Dermis blood vessel endothelial cell (primary cell): ENCODE data around the gene CACNA2D3. TPM values are rescaled to one million over a fixed set of nuclear protein-coding genes. Genes with fewer than 3 reads are reported as not detected.

Experiments used
- DNase-seq: peaks from one replicate; pipeline ENCODE4 v3.0.0; 2010
- total RNA-seq: library from RNA; depleted of rRNA; stranded (reverse); fragments of >200 nt; gene quantifications from 2 replicates; pipeline ENCODE4 v1.2.3, GENCODE V29; 2014

The CACNA2D3 gene
- total RNA-seq, 1 donor from 2014 or later = under 0.01 TPM

DNA sequence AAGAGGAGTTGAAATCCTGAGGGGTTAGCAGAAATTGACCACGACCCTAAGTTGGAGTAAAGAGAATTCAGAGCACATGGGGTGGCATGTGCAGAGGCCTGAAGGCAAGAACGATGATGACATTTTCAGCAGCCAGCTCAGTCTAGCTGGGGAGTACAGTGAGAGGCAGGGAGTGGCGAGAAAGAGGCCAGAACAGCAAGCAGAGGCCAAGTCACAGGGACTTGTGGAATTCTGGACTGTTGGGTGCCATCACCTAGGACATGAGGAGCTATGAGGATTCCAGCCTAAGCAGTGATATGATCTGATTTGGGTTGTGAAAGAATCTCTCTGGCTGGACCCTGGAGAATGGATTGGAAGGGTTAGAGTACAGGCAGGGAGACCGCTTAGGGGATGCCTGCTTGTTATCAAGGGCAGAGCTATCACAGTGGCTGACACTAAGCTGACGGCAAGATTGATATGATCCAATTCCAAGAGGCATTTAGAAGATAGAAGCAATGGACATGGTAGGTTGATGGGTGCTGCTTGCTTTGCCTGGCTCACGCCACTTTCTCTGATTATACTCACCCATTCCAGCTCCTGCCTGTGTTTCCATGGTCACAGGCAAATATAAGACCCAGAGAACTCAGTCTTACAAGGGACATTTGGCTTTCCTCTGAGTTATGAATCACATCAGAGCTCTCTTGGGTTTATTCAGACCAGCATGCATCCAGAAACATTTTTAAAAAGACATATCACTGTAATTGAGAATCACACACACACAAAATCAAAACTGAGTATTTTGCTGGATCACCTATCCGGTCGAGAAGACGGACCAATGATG, 739.1 kb downstream of the CACNA2D3 start:
- no peak for DNase-seq

DNA sequence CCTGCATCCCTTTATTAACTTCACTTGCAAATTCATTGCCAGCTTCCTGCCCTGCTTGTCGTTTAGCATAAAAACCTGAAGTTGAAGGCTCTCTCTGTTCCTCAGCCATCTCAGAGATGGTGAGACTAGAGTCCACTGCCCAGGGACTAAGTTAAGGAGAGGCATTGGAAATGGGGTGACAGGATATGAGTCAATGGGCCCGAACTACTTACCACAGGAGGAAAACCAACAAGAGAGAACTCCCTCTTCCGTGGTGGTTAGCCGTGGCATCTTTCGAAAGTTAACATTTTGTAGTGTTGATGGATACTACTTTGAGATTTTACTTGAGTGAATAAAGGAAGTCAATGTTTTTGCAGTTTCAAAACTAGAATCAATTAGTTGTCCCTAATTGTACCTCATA, 740.2 kb downstream of the CACNA2D3 start:
- no peak for DNase-seq

DNA sequence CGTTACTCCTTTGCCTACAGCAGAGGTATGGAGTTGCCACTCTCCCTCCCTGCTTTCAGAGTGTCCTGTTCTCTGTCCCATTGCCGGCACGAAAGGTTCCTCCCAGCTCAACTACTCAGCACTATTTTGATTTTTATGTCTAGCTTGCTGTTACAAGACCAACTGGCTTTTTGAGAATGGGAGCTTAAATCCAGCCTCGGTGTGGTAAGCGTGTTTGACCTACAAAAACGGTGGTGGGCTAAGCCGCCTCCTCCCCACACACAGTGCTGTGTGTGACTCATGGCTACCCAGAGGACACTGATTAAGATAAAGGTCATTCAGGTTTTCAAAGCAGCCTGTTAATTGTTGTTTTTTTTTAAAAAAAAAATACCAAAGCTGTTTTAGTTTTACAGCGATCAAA, 741.0 kb downstream of the CACNA2D3 start:
- no peak for DNase-seq

DNA sequence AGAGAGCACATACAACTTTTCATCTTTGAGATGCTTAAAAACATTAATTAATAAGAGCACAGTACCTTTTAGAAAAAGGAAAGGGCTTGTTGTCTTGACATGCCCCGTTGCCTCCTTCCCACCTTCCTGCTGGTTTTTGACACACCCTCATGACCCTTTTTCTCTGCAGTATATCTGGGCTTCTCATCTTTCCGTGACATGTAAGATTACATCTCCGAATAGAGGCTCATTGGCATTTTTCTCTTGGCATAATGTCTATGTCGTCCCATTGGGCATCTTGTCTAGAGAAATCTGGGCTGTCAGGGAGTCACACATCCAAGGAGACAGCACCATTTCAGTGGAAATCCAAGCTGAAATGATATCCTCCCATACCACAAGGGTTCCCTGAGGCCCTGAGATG, 741.4 kb downstream of the CACNA2D3 start:
- no peak for DNase-seq

DNA sequence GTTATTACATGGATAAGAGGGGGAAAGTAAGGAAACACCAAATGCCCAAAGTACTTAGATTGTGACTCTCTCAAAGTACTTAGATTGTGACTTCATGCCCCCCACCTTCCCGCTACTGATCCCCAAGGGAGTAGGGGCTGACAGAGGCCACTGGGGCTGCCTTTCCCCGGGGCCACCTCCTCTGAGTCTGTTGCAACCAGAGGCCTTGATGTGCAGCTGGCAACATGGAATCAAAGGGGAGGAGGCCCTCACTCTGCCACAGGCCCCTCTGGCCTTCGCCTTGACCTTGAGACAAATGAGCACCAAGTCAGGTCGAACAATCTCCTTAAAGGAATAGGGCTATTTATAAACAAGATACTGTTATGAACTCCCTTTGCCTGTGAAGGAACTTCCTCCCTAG, 743.0 kb downstream of the CACNA2D3 start:
- DNase-seq = no peak

DNA sequence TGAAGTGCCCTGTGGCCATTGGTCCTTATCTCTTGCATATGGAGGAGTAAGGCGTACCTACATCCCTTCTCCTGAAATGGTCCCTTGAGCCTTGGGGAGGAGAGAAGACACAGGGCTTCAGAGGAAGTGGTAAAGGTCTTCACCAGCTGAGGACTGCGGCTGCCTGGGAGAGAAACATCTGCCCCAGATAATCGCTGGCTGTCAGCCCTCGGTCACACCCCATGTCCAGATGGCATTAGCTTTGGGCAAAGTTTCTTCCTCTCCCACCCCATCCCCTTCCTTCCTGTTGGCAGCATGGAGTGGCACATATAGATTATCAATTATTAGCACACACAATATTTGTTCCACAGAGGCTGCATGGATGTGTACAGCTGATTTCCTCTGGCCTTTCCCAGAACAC, 743.9 kb downstream of the CACNA2D3 start:
- DNase-seq = no peak

DNA sequence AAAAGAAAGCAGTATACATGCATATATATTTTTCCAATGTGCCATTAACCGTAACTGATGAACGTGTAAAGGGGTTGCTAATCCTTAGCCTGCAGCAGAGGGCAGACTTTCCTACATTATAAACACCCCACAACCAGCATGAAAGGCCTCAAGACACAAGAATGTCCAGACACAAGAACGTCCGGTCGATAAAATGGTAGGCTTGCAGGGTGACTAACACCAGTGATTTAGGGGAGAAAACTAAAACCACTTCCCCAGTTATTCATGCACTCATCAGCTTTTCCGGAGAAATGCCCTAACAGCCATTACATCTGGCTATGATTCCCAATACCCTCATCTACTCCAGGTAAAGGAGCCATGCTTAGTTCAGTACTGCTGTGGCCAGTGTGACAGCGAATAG, 748.1 kb downstream of the CACNA2D3 start:
- no peak for DNase-seq

DNA sequence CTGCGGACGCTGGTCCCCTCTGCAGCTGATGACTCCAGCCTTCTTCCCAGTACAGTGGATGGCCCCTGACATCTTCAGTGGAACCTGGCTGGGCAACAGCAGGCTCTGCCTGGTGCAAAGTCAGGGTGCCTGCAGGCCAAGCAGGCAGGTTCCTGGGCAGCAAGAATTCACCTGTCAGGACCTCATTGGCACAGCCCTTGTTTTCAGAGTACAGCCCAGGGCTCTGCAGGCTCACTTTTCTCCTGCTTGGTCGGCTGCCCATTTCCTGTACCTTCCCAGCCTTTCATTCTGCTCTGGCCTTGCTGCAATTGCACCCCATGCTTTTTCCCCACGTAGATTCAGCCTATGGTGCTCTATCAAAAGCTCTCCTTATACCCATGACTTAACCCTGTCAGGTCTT, 749.5 kb downstream of the CACNA2D3 start:
- DNase-seq = no peak

DNA sequence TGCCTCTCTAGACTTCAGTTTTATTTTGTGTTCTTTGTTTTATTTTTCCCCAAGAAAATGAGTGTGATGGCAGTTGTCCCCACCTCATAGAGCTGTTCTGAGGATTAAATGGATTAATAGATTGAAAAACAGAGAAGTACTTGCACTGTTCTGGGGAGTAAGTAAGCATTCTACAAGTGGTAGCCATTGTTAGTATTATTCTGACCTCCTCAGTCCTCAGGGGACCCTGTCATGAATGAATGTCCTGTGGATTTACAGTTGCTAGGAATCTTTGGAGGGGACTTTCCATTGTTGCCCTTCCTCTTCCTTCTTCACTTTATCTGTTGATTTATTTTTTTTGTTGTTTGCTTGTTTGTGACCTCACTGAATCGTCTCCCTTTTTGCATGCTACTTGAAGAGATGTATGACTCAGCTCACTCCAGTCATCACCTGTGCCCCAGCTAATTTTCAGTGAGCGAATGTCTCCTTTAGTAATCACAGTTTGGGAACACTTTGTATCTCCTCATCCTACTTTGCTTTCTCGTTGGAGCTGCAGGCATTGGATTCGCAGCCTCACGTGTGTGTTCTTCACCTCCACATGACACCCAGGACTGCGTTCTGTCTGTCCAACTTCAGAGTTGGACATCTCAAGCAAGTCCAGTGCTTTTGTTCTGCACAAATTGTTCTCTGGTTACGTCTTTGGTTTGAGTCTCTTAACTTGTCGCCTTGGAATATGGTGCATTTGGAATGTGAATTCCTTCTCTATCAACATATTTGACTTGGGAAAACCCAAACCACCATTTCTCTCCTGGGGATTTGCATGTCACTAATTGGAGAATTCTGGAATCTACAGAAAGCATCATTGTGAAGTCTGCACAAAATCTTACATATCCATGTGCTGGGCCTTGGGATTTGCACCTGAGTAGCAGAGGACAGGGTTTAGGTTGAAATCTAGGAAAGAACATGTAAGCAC, 751.0 kb downstream of the CACNA2D3 start:
- DNase-seq = no peak

DNA sequence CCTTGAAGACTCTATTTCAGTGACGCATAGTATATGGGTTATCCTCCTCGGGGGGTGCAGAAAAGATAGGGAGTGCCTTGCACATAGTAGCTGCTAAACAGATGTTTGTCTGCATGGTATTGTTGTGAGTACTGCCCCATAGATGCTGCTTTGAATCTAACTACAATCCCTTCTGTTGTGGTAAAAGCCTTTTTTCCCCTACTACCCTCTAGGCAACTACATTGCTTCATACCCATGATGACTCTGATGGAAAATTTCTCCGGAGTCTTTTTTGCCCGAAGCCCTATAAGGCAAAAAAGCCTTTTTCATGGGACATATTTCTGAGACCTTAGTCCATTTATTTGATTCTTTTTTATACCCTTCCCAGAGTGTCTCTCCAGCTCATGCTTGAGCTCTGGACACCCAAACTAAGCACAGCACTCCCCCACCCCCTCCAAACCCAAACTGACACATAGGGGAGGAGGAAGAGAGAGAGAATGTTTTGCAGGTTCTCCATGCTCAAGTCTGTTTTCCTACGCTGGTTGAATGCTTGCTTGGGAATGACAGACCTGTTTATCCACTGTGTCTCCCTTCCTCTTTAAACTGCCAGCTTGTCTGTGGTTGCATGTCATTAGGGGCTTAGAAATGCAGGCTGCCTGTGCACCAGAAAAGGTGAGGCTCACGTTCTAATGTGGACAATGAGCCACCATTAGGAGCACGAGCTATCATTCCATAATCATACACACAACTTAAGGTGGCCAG, 752.6 kb downstream of the CACNA2D3 start:
- DNase-seq = no peak

DNA sequence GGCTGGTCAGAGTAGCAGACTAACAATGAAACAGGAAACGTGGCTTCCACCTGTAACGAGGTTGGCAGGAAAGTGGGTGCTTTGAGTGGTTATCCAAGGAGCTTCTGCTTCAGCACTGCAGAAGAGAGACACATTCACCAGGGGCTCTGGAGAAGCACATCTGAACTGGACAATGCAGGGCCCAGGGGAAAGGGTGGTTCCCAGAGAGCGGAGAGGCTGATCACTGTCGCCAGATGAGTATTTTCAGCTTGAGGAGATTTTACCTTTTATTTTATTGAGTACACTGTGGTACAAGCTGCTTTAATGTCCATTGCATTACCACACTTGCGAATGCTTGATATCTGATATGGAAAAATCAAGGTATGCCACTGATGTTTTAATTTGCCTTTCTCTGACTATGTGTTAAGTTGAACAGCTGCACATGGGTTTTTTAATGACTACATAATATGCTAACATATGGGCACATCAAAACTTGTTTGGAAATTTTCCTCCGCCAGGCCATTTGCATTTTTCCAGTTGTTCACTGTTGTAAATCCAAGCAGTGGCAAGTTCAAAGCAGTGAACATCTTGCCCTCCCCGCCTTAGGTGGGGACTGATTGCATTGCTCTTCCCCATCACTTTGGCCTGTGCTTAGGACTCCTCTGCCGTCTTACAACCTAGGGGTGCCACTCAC, 753.4 kb downstream of the CACNA2D3 start:
- no peak for DNase-seq

DNA sequence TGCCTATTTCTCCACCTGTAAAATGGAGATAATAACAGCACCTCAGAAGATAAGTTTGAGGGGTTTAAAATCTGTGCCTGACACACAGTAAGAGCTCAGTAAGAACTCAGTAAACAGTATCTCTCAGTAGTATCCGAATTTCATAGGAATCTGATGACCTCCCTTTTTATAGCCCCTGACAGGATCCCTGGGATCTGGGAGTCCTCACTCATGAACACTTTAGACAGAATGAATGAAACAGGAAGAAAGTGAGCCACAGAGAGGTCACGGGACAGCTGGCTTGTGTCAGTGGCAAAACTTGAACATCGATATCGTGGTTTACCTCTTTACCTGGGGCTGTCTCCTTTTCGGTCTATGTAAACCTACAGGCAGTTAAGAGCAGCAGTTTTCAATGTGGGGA, 754.3 kb downstream of the CACNA2D3 start:
- DNase-seq = no peak

DNA sequence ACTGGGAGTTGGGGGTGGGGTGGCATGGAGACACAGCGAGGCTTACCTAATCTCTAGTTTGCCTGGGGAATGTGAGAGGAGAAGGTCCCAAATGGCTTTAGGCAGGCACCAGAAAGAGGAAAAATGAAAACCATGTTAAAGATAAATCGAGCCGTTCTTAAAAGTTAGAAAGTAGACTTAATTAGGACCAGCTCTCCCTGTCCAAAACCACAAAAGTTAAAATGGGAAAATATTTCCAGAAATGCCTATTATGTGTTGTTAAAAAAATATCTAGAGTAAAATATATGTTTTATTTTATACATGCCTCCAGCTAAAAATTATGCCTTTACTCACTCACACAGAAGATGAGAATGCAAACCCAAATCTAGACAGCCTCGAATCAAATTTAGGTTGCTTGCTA, 755.4 kb downstream of the CACNA2D3 start:
- DNase-seq = no peak

DNA sequence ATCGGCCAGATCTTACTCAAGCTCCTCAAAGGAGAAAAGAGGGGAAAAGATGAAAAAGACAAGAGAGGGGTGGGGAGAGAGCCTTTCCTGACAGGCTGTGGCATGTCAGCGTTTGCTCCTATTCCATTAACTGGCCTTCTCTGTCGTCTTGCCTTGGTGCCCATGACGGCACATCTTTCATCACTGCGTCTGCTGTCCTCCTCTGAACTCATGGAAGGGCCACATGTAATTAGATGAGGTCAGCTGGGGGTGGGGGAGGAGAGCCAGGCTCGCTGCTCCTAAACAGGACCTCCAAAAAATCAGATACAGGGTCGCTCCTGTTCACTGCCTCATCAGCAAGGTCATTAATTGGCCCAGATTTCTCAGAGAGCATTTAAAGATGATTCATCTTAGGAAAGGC, 755.8 kb downstream of the CACNA2D3 start:
- no peak for DNase-seq

DNA sequence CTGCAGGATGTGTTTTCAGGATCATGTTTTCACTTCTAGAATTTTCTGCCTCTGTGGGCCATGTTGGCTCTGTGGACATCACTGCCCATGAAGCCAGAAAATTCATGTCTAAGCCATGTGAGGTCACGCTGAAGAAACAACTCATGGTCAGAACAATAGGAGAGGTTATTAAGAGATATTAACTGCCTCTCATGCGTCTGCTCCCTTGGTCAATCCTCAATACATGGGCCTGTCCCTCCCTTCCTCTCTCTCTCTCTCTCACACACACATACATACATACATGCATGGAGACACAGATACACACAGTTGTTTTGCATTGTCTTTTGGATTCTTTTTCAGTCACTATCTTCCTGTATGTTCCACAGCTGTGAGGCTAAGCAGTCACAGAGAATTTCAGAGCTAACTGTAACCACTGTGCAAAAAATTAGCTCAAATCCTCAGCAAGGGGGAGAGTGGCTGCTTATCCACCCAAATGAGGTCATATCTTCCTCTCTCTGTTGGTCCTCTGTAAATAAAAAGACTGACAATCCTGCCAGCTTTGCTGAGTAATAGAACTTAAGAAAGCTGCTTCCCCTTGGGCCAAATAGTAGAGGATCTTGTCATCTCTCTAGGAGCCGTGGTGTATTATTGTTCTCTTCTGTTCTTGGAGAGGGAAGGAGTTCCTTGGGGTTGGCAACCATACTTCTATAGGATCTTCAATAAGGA, 759.9 kb downstream of the CACNA2D3 start:
- no peak for DNase-seq

DNA sequence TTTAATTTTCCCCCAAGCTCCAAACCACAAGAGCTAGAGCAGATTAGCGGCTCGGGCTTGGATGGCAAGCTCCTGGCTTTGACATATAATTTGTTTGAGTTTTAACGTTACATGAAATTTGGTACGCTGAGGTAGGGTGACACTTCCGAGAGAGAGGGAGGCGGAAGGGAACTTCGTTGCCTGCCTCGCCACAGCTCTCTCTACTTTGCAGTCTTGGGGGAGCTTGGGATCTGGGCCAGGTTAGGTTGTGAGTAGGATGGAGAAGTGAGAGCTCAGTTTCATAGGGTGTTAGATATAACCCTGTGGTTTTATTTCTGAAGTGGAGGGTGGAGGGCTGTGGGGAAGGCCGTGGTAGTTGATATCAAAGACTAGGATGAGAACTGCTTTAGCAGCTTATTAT, 765.8 kb downstream of the CACNA2D3 start:
- no peak for DNase-seq

DNA sequence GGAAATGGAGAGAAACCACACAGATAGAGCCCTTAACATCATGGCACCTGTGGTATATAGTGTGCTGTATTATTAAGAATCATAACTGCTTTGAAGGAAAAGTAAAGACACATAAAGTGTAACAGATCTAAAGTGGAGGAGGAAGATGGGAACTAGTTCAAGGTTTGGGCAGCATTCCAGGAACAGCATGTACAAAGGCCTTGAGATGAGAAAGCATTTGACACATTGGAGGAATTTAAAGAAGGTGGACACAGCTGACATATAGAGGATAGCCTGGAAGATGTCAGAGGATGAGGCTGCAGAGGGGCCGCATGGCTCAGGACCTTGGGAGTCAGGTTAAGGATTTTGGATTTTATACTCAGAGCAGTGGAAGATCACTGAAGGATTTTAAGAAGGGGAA, 766.5 kb downstream of the CACNA2D3 start:
- no peak for DNase-seq

DNA sequence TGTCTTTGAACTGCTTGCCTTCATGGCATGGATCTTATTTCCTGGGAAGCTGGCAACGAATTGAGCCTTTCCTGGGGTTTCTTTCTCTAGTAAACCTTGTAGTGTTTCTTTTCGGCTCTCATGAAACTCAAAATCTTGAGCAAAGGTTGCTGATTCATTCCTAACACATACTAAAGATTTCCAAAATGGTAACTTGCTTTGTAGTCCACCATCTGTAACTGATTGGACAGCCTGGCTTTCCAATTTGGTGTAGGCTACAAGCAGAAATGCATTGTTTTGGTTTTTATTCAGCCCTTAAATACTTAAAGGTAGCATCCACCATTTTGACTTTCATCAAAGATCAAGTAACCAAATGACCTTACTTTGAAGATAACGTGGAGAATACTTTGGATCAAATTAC, 767.4 kb downstream of the CACNA2D3 start:
- DNase-seq = no peak

DNA sequence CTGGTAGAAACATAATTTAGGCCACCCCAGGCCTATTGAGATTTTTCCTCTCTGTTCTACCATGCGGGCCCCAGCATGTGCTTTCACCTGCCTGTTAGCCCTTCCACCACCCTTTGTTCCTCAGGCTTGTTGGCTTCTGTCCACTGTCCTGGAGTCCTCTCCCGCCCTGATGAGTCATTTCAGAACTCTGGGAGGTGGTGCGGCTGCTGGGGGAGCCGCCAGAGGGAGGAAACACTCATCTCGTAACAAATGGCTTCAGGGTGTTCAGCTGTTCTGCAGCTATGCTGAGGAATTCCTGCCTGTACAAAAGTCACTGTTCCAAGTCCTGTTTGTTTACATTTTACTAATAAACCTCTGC, 769.2 kb downstream of the CACNA2D3 start:
- no peak for DNase-seq

DNA sequence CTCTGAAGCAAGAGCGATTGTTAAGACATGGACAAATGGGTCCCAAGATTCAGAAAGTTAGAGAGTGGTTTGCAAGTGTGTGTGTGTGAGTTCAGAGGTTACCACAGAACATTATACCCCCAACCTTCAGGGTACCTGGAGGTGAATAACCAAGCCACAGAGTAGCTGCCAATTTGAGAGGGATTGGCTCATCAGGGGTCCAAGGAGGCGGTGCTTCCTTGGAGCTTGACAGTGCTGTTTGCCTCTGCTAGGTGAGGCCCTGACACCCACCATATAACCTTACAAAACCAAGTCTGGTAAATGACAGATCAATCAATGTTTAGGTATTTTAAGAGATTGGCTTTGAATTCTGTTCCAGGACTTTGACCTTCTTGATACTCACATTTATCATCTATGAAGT, 769.8 kb downstream of the CACNA2D3 start:
- DNase-seq = no peak

DNA sequence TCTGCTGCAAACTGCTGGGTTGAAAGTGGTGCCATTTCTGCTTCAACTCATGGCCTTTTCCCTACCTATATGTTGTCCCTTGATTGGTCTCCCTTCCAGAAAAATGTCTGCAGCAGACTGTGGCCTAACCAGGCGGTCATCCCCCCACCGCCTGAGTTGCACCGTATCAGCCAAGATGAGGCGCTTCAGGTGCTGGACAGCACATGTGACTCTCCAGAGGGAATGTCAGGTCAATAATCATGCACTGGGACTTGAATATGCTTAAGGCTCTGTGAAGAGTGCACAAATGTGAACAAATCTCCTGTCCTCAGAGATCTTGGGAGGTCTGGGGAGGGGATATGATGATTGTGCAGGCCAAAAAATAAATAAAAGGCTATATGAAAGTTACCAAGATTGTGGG, 773.3 kb downstream of the CACNA2D3 start:
- DNase-seq = no peak
